IPS-15b (cell line): ENCODE data around the gene SRBD1.

Source experiments
- H3K27me3 ChIP-seq: one replicate; pipeline ENCODE4 v1.6.1; 2013; ENCODE audit warnings: low read length; ENCODE audit not compliant: control insufficient read depth, insufficient read depth
- H3K36me3 ChIP-seq: one replicate; pipeline ENCODE4 v1.6.1; 2013; ENCODE audit warnings: low read length; ENCODE audit not compliant: control insufficient read depth, insufficient read depth
- H3K4me1 ChIP-seq: one replicate; pipeline ENCODE4 v1.6.1; 2013; ENCODE audit warnings: mild to moderate bottlenecking, low read length; ENCODE audit not compliant: control insufficient read depth, insufficient read depth
- H3K4me3 ChIP-seq: one replicate; pipeline ENCODE4 v1.5.1; 2013; ENCODE audit warnings: low read depth, low read length
- H3K9ac ChIP-seq: one replicate; pipeline ENCODE4 v1.6.1; 2013; ENCODE audit warnings: low read depth, mild to moderate bottlenecking, low read length
- H3K9me3 ChIP-seq: one replicate; pipeline ENCODE4 v1.6.1; 2013; ENCODE audit warnings: mild to moderate bottlenecking, low read length; ENCODE audit not compliant: control insufficient read depth, insufficient read depth

The SRBD1 gene

DNA sequence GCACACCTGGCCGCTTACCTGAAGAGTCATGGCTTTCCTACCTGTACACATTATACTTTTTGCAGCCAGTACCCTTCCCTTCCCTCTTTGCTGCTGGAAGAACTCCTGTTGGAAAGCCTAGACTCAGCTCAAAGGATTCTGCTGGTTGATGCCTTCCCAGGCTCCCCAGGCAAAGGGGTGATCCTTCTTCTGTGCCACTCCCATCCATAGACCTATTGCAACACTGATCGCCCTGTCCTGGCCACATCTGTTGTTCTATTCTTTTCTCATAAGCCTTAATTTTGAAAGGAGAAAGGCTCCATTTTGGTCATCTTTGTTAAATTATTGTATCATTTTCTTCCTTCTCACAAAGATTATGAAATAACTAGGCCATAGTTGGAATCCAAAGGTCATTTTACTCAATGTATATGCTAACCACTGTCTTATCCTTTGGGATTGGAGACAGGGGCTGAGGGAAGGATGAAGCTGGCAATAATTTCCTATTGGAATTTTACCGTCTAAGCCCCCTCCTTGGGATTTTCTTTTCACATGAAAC, 37.0 kb upstream of the SRBD1 start:
- Histone ChIP-seq H3K4me3 (no peak overlapping the region), H3K36me3 (no peaks in the 10 kb centered on the region), H3K9me3 (no peaks in the 10 kb centered on the region), H3K9ac (no peak overlapping the region), H3K4me1 (peaks cover 2% of the 10 kb centered on the region), H3K27me3 (peaks cover 78% of the 10 kb centered on the region)

DNA sequence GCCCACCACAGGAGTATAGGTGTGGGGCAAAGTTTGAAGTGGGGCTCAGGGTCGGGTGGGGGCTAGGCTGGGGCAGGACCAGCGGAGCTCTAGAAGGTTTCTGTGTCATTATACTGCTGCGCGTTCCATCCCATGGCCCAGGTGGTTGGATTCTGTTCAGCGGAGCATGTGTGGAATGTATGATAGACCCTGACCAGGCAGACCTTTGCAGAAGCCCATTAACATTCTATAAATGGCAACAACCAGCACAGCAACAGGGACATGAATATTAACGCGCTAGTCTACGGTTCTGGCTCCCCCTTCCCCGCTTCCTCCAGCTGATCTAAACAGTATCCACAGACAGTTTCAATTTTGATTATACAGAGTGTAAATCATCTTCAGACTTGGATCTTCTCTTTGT, 36.3 kb upstream of the SRBD1 start:
- H3K4me3 ChIP-seq, result no peak overlapping the region
- peaks cover 78% of the 10 kb centered on the region for H3K27me3 ChIP-seq
- H3K9ac ChIP-seq, result no peak overlapping the region
- H3K36me3 ChIP-seq, result no peaks in the 10 kb centered on the region
- H3K4me1 ChIP-seq, result no peaks in the 10 kb centered on the region
- H3K9me3 ChIP-seq, result no peaks in the 10 kb centered on the region

DNA sequence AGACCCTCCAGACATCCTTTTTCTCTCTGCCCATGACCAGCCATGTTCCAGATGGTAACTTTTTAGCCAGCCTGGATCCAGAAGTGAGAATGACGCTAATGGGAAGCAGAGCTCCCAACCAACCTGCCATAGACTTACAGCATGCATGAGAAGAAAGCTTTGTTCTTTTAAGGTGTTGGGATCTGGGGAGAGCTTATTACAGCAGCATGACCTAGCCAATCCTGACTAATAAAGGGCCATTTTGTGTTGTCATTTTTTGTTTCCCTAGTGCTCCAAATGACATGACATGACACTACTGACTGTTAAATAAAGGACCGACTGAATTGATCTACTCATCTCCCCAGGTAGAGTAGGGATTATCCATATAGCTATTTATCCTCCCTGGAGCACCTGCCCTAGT, 35.2 kb upstream of the SRBD1 start:
- no peaks in the 10 kb centered on the region for H3K4me1 ChIP-seq

DNA sequence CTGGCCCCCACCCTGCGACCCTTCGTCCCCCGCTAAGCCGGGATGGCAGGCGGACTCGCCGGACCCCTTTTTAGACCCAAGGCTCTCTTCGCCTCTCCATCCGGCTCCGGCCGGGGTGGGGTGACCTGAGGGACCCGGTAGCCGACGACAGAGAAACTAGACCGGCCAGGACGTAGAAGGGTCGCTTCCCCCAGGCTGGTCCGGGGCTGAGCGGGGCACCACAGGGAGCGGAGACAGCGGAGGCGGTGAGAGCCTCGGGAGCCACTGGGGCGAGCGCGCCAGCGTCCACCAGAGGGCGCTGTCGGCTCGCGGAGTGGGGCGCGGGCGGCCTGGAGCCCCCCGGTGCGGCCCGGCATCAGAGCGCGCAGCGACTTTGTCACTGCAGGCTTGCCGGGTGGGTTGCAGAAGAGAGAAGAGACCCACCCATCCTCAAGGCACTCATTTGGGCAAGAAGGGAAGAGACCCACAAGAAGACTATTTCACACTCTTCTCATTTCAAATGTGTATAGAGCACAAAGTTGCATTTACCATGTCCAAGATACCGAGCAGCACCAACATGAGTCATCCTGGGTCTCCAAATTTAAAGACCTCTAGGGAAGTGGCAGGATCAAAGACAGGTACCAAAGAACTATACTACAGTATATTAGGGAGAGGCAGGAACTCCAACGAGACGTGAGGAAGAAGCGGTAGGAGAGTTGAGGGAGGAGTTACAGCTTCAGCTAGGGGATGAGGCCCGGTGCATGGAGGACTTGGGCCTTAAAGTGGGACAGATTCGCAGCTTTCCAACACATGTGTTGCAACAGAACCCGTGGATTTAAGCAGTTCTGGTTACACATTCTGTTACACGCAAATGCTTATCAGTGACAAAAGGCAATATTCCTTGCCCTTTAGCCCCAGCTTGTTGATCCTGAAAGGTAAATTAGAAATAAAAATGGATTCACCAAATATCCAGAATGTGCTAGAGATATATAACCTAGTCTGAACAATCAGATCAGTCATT, 32.8 kb upstream of the SRBD1 start:
- peak overlapping the region; percentile 45 for H3K4me3 ChIP-seq
- H3K9ac ChIP-seq, result no peak overlapping the region
- no peaks in the 10 kb centered on the region for H3K9me3 ChIP-seq
- H3K36me3 ChIP-seq, result no peaks in the 10 kb centered on the region
- H3K4me1 ChIP-seq, result peaks cover 5% of the 10 kb centered on the region
- peaks cover 69% of the 10 kb centered on the region for H3K27me3 ChIP-seq

More for the DNA sequence above, 35.2 kb upstream of the SRBD1 start:
- H3K27me3 ChIP-seq, result peaks cover 74% of the 10 kb centered on the region
- H3K9ac ChIP-seq, result no peak overlapping the region
- H3K4me3 ChIP-seq, result no peak overlapping the region
- no peaks in the 10 kb centered on the region for H3K9me3 ChIP-seq
- H3K36me3 ChIP-seq, result no peaks in the 10 kb centered on the region

DNA sequence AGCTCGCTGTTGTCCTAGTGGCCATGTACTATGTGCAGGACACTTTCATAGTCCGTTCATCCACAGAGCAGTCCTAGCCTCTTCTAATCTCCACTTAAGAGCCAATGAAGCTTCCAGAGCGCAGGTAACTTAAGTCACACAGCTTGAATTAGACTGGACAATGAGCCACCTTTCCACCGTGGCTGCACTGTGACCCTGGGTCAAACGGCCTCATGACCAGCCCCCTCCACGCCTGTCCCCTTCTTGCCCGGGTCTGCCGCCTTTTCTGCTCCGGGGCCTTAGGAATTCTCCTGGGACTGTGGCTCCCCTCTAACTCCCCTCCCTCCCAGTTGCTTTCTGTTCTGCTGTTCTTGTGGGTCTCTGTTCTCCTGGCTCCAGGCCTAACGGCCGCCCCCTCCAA, 32.0 kb upstream of the SRBD1 start:
- H3K36me3 ChIP-seq, result no peaks in the 10 kb centered on the region
- peak overlapping the region; percentile 45 for H3K4me3 ChIP-seq
- no peak overlapping the region for H3K9ac ChIP-seq
- peaks cover 62% of the 10 kb centered on the region for H3K27me3 ChIP-seq
- H3K4me1 ChIP-seq, result peaks cover 6% of the 10 kb centered on the region
- no peaks in the 10 kb centered on the region for H3K9me3 ChIP-seq

DNA sequence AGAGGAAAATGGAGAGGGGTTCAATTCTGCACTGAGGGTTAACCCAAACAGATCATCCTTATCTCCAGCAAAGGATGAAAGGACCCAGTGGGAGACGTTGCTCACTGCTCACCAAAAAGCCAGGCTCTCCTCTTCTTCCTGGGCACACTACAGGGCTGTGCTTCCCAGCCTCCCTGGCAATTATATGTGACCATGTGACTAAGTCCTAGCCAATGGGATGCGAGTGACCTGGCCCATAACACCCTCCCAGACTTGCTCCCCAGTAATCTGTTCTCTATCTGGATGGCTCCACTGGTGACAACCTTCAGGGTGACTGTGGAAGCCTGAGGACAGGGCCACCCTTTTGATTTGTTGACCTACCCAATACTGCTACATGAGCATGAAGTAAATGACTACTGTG, 29.5 kb upstream of the SRBD1 start:
- Histone ChIP-seq H3K36me3 (no peaks in the 10 kb centered on the region), H3K4me1 (peaks cover 6% of the 10 kb centered on the region), H3K27me3 (peaks cover 38% of the 10 kb centered on the region), H3K9me3 (no peaks in the 10 kb centered on the region), H3K4me3 (no peak overlapping the region), H3K9ac (no peak overlapping the region)

DNA sequence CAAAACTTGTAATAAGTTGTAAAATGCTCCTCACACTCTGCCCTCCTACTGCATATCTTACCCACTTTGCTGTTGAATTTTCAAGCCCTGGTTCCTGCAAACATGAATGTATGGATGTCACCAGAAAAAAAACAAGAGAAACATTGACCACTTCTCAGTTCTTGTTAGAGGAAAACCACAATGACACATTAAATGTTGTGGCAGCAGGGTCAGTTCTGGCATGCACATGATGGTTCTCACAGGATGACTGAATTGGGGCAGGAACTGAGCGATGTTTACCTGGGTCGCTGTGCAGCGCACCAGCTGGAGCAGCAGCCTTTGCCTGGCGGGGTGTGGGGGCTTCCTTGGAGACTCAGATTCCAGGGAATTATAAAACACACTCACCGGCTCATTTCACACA, 26.4 kb upstream of the SRBD1 start:
- Histone ChIP-seq H3K4me1 (peaks cover 6% of the 10 kb centered on the region), H3K4me3 (no peak overlapping the region), H3K9me3 (no peaks in the 10 kb centered on the region), H3K27me3 (peaks cover 11% of the 10 kb centered on the region), H3K36me3 (no peaks in the 10 kb centered on the region), H3K9ac (no peak overlapping the region)

DNA sequence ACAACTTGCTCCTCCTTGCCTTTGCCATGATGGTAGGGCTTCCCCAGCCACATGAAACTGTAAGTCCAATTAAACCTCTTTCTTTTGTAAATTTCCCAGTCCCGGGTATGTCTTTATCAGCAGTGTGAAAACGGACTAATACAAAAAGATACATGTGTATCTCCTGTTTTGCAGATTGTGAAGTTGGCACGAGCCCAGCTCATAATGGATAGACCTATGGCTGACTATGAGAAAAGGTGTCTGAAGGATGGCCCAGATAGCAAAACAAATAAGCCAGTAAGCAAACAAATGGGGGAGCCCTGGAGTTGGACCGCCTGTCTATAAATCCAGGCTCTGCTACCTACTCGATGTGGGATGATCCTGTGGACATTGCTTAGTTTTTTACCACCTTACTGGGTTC, 24.9 kb upstream of the SRBD1 start:
- peaks cover 5% of the 10 kb centered on the region for H3K27me3 ChIP-seq
- no peaks in the 10 kb centered on the region for H3K36me3 ChIP-seq
- H3K4me3 ChIP-seq, result no peak overlapping the region
- no peaks in the 10 kb centered on the region for H3K9me3 ChIP-seq
- peaks cover 9% of the 10 kb centered on the region for H3K4me1 ChIP-seq
- H3K9ac ChIP-seq, result no peak overlapping the region

DNA sequence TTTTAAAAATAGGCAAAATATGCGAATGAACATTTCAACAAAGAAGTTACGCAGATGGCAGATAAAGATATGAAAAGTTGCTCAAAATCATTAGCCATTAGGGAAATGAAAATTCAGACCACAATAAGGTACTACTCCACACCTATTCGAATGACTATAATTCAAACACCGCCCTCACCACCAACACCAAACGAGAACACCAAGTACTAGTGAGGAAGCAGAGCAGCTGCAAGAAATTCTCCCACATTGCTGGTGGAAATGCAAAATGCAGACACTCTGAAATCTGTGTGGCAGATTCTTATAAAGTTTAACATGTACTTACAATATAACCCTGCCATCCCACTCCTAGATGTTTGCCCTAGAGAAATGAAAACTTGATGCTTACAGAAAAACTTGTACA, 23.2 kb upstream of the SRBD1 start:
- Histone ChIP-seq H3K36me3 (no peaks in the 10 kb centered on the region), H3K9me3 (no peaks in the 10 kb centered on the region), H3K27me3 (peaks cover 4% of the 10 kb centered on the region), H3K4me1 (peaks cover 10% of the 10 kb centered on the region), H3K9ac (no peak overlapping the region), H3K4me3 (no peak overlapping the region)

DNA sequence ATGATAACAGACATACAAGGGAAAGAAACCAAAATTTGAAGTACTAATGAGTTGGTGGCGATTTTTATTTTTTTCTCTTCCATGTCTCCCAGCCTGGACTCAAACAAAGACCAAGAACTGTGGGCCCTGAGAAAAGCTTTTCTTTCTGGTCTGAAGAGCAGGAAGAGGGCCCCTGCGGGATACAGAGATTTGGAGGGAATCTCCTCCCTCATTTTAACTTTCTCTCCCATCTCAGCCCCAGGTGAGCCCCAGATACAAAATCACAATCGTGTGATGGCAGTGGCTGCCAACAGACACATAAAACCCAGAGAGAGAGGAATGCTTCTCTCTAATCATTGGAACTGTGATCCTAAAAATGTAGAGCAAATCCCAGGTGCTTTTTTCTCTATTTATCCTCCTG, 20.9 kb upstream of the SRBD1 start:
- Histone ChIP-seq H3K4me3 (no peak overlapping the region), H3K9me3 (no peaks in the 10 kb centered on the region), H3K4me1 (peaks cover 5% of the 10 kb centered on the region), H3K27me3 (no peaks in the 10 kb centered on the region), H3K36me3 (no peaks in the 10 kb centered on the region), H3K9ac (no peak overlapping the region)

DNA sequence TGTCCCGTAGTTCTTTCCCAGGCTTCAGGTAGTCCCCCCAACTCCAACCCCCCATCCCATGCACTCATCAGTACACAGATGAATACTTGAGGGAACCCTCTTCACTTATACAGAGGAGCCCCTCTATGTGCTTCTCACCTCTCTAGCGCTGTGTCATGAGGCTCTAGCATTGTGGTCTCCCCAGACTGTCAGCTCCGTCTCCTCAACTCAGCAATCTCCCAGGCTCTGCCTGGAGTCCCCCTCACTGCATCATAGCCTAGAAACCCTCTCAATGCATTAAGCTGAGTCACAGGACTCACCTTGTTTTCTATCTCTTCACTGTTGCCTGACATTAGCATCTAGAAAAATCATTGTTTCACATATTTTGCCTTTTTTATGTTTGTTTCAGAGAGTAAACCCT, 20.3 kb upstream of the SRBD1 start:
- Histone ChIP-seq H3K27me3 (no peaks in the 10 kb centered on the region), H3K9ac (no peak overlapping the region), H3K4me1 (peaks cover 5% of the 10 kb centered on the region), H3K9me3 (no peaks in the 10 kb centered on the region), H3K36me3 (no peaks in the 10 kb centered on the region), H3K4me3 (no peak overlapping the region)

DNA sequence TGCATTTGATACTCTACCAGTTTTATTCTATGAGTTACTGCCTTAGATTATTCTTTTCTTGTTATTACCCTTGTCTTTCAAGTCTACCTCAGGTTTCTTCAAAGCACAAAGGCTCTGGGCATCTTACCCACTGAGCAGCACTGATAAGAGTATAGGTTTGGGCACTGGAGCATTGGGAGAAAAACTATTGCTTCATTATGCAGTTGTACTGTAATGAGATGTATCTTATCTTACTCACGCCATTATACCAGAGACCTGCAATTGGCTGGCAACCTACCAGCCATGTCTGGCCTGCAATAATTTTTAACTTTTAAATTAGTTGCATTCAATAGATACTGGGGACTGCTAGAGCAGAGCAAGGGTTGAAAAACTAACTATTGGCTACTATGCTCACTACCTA, 18.9 kb upstream of the SRBD1 start:
- H3K27me3 ChIP-seq, result no peaks in the 10 kb centered on the region
- no peak overlapping the region for H3K9ac ChIP-seq
- no peaks in the 10 kb centered on the region for H3K9me3 ChIP-seq
- no peak overlapping the region for H3K4me3 ChIP-seq
- no peaks in the 10 kb centered on the region for H3K36me3 ChIP-seq
- H3K4me1 ChIP-seq, result peaks cover 5% of the 10 kb centered on the region
